Esophagus squamous epithelium (tissue), 4 donors: ENCODE measurements around the gene TRIM27.

Source experiments
- POLR2A ChIP-seq, 4 donors: fragments of 450-650 bp; IDR thresholded peaks; one replicate each; pipeline ENCODE4 v1.6.1; 2017; ENCODE audit warnings: antibody characterized with exemption in 4 of 4, mild to moderate bottlenecking in 4 of 4, moderate library complexity in 3 of 4
- TF ChIP-seq, protein P1 (sequence below), 6 experiments: fragments of 450-650 bp in 4 of 6; fragments of 200-600 bp in 2 of 6; sonication (generic) in 2 of 6; IDR thresholded peaks; one replicate each; pipeline ENCODE4 v1.5.1; 2016 to 2019; ENCODE audit warnings: antibody characterized with exemption in 6 of 6, mild to moderate bottlenecking in 4 of 6, moderate library complexity in 4 of 6

DNA sequence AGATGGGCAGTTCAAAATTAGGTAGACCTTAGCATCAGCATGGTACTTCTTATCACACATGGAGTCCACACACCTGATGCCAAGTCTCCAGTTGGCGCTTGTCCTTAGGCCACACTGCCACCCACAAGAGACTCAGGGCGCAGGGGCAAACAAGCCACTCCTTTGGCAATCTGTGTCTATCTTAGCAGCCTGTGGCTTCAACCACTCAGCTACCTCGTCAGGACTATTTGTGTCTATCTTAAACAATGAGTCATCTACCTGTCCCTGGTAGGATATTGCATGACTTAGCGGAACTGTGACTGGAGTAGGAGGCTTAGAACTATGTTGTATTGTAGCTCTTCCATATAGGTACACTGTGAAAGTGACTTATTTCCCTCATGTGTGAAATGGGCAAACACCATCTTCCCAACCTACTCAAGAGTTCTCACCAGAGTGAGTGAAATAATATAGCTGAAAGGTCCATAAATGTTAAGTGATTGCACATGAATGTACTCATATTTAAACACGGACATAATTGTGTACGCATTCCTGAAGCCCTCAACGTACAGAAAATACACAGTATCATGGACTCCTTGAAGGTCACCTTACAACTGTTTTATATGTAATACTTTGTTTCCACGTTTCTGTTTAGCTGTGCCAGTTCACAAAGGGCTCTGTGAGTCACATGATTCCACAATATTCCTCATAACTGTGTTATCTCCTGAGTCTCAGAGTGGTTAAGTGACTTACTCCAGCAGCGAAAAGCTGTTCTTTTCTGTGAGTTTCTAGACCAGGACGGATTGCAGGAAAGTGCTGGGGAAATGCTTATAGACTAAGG lies 1.6 kb downstream of the TRIM27 start:
- no peak for TF ChIP-seq POLR2A (IDR thresholded peaks at IDR 0.05)
- TF ChIP-seq, protein P1, sequence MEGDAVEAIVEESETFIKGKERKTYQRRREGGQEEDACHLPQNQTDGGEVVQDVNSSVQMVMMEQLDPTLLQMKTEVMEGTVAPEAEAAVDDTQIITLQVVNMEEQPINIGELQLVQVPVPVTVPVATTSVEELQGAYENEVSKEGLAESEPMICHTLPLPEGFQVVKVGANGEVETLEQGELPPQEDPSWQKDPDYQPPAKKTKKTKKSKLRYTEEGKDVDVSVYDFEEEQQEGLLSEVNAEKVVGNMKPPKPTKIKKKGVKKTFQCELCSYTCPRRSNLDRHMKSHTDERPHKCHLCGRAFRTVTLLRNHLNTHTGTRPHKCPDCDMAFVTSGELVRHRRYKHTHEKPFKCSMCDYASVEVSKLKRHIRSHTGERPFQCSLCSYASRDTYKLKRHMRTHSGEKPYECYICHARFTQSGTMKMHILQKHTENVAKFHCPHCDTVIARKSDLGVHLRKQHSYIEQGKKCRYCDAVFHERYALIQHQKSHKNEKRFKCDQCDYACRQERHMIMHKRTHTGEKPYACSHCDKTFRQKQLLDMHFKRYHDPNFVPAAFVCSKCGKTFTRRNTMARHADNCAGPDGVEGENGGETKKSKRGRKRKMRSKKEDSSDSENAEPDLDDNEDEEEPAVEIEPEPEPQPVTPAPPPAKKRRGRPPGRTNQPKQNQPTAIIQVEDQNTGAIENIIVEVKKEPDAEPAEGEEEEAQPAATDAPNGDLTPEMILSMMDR (IDR thresholded peaks at IDR 0.05) = no peak
